GM12875 (cell line): Measurements from ENCODE around the gene MEIS2.
"Not testable (repeated sequence)": the region's sequence is repeated elsewhere in the genome, so short reads cannot be mapped to it uniquely, and the experiment has no call there.

Experiments
- H3K4me3 ChIP-seq: one replicate; pipeline ENCODE4 v1.5.1; 2011; ENCODE audit warnings: low read depth, low read length, control low read depth
- CTCF ChIP-seq: IDR thresholded peaks from 2 replicates; pipeline ENCODE4 v1.5.1; 2011; ENCODE audit warnings: low read depth, mild to moderate bottlenecking, control low read depth, inconsistent platforms, low read length, moderate library complexity, borderline replicate concordance; ENCODE audit not compliant: insufficient read depth

Gene MEIS2

GRCh38 chr15:36982430-36982829 lies 117.9 kb downstream of the MEIS2 start:
- no peak overlapping the region for H3K4me3 ChIP-seq
- no peak for TF ChIP-seq CTCF

- not testable (repeated sequence) for H3K4me3 ChIP-seq
Measured at GRCh38 chr15:36980281-36980680, 120.1 kb downstream of the MEIS2 start.

GRCh38 chr15:36978625-36979024 lies 121.7 kb downstream of the MEIS2 start:
- H3K4me3 ChIP-seq, result no peak overlapping the region
- no peak for TF ChIP-seq CTCF

GRCh38 chr15:36978126-36978525 lies 122.2 kb downstream of the MEIS2 start:
- no peak for TF ChIP-seq CTCF

GRCh38 chr15:36977659-36978058 lies 122.7 kb downstream of the MEIS2 start:
- H3K4me3 ChIP-seq, result no peak overlapping the region
- no peak for TF ChIP-seq CTCF

More at GRCh38 chr15:36978126-36978525, 122.2 kb downstream of the MEIS2 start:
- H3K4me3 ChIP-seq, result no peak overlapping the region

- H3K4me3 ChIP-seq, result no peak overlapping the region
- TF ChIP-seq CTCF, result no peak
Measured at GRCh38 chr15:36972704-36973103, 127.6 kb downstream of the MEIS2 start.

GRCh38 chr15:36970522-36970921 lies 129.8 kb downstream of the MEIS2 start:
- no peak for TF ChIP-seq CTCF
- H3K4me3 ChIP-seq, result no peak overlapping the region

- H3K4me3 ChIP-seq, result no peak overlapping the region
- TF ChIP-seq CTCF, result no peak
Measured at GRCh38 chr15:36967929-36968328, 132.4 kb downstream of the MEIS2 start.
